ENCODE data around the gene IQCF5.
A peak's percentile ranks its signal among the peaks of the same experiment; 100 is the strongest.
"Not testable (repeated sequence)": the region's sequence is repeated elsewhere in the genome, so short reads cannot be mapped to it uniquely, and the experiment has no call there.

The IQCF5 gene

DNA sequence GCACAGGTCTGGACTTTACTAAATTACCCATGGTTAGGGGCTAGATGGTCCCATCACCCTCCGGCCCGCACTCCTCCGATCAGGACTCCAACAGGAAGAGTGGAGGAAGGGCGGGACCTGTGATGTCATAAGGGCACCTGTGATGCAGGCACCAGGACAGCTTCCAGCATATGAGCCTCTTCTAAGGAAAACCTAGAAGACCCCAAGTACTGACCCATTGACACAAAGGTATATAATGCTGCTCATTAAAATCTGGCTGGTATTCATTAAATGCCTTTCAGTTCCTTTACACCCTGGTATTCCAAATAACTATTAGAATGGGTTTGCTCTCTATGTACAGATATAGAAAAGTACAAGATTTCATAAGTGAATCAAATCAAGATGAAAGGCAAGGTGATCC lies at the start of gene IQCF5:
Gene IQCF5, minus strand, starts transcription at position 101 of the 400 bp plus-strand sequence. Its CDS starts 70 bp downstream, at position 31.
- DNase-seq: no peak

DNA sequence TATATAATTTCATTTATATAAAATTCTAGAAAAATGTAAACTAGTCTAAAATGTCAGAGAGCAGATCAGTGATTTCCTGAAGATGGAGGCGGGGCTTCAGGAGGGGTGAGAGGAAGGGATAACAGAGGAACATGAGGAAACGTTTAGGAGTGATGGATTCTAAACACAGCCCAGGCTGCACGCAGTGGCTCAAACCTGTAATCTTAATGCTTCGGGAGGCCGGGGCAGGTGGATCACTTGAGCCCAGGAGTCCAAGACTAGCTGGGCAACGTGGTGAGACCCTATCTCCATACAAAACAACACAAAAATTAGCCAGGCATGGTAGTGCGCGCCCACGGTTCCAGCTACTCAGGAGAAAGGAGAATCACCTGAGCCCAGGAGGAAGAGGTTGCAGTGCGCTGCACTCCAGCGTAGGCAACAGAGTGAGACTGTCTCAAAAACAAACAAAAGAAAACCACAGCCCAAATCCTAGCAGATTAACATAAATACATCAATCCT lies 45.7 kb upstream of the IQCF5 start:
- no peak for DNase-seq

DNA sequence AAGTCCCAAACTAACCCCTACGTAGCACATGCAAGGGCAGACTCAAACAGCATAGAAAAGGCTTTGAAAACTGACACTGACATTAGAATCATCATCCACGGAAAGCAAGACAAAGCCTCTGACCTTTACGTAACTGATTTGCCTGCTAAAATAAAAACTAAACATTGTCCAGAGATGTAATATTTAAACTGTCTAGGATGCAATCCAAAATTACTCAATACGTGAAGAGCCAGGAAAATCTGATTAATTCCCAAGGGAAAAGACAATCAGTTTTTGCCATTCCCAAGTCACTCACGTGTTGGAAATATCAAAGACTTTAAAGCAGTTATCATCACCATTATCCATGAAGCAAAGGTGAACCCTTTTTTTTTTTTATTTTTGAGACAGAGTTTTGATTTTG lies 41.0 kb upstream of the IQCF5 start:
- DNase-seq: no peak

DNA sequence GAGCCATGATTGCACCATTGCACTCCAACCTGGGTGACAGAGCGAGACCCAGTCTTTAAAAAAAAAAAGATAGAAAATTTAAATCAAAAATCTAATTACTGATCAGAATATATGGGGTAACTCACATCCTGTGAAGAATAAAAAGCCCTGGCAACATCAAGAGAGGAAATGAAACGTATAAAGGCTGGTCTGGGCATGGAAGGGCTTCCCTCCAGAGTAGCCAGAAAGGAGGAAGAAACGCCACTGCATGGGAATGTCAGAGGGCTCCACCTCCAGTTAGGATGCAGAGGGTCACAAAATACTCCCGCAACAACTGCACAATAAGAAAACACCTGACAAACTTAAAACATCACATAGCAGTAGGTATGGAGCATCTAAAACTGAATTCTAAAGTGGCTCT lies 32.6 kb upstream of the IQCF5 start:
- no peak for DNase-seq

DNA sequence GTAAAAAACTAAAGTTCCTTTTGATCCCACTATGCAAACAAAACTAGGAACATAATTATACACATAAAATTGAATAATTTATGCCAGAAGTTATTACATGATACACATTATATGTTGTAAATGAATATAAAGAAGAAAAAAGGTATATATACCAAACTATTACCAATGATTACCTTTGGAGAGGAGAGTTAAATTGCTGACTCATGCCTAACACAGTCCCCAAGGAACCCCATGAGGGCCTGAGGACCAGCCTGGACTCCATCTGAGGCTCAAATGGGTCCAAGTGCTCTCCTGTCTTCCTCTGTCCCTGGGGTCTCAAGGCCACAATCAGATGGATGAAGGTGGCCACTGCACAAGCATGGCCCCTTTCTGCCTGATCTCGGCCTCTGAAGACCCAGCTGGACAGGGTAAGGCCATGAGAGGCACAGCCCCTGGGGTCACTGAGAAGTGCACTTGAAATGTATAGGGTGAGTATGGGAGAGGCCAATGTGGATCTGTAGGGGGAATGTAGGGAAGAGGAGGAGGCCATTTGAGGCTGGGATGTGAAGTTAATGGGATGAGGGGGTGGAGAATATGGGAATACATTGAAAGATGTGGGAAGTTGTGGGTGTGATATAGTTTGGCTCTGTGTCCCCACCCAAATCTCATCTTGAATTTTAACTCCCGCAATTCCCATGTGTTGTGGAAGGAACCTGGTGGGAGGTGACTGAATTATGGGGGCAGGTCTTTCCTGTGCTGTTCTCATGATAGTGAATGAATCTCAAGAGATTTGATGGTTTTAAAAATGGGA lies 28.8 kb upstream of the IQCF5 start:
- DNase-seq: no peak

DNA sequence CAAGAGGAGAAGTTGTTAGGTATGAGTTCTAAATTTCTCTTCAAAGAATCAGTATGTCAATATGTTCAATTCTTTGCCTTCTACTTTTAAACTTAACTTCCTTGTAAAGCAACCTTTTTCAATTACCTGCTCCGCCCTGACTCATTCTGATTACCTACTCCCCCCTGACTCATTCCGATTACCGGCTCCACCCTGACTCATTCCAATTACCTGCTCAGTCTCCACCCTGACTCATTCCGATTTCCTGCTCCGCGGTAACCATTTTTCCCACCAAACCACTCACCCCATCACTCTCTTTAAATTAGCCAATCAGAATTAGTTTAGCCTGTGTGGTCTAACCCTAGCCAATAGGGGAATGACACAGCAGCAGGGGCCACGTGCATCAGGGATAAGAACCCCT lies 27.0 kb upstream of the IQCF5 start:
- DNase-seq: peak; percentile 60

DNA sequence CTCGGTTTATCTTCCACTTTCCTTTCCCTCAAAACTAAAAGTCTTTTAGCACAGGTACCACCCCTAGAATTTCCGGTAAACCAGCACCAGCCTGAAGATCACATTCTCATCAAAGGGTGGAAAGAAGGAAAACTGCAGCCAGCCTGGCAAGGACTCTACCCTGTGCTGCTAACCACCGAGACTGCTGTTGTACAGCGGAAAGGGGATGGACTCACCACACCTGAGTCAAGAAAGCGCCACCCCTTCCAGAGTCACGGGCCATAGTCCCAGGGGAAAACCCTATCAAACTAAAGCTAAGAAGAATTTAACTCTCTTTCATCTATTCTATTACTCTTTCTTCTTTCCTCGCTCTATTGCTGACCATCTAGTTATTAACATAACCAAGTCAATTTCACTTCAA lies 24.6 kb upstream of the IQCF5 start:
- not testable (repeated sequence) for DNase-seq

DNA sequence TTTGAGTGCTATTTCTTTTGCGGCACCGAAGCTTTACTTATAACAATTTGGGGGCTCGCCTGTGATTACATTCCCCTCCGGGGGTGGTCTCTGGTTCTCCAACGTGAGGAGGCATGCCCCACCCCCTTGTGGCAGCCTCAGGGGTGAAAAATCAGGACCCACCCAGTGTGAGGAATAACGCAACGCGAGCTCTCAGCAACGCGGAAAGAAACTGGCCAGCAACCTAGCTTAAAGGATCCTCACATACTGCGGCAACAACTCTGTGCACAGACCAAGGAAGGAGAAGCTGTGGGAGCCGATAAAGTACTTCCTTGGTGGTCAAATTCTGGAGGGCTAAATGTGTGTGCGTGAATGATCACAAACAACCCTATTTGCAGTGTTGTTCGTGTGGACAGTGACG lies 22.0 kb upstream of the IQCF5 start:
- DNase-seq: no peak

DNA sequence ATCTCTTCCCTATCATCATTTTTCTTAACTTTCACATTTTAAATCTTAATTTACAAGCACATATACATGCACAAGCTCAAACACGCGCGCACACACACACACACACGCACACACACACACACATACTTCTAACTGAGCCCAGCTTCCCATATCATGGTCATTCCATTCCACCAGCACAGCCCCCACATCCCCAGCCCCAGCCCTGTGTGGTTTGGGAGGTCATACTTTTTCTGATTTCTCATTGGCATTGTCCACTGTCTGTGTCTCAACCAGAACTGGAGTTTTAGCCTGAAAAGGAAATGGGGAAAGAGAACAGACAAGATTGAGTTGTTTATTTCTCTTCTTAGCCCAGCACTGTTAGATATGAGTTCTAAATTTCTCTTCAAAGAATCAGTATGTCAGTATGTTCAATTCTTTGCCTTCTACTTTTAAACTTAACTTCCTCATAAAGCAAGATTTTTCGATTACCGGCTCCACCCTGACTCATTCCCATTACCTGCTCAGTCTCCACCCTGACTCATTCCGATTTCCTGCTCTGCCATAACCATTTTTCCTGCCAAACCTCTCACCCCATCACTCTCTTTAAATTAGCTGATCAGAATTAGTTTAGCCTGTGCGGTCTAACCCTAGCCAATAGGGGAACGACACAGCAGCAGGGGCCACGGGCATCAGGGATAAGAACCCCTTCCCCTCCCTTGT lies 21.4 kb upstream of the IQCF5 start:
- DNase-seq: no peak

DNA sequence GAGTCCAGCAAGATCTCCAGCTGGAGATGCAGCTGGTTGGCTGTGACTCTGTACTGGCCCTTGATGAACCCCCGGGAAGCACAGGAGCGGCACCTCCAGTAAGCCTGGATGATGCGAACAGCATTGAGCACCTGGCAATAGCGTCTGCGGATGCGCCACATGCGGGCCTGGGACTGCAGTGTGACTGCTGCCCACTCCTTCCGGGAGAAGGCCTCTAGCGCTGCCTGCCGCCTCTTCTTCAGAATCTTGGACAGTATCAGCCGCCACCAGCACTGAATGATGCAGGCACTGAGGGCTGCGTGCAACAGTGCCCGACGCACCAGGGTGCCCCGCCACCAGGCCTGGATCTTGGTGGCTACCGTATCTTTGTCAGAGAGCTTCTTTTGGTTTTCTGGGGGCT lies 19.5 kb upstream of the IQCF5 start:
- no peak for DNase-seq

DNA sequence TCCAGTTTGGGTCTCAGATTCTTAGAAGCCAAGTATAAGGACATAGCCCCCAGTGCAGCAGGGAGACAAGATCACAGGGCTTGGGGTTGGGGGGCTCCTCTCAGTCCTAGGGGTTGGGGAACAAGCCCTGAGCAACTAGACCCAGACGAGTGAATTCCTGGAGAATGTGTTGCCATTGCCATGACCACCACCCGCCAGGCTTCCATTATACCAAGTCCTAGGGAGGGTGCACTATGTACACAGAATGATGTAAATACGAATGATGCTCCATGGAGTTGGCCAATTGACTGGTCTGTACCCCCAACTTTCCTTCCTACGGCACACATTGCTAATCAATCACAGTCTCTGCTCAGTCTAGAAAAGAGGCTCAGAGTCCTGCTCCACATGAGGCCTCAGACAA lies 19.0 kb upstream of the IQCF5 start:
- no peak for DNase-seq

DNA sequence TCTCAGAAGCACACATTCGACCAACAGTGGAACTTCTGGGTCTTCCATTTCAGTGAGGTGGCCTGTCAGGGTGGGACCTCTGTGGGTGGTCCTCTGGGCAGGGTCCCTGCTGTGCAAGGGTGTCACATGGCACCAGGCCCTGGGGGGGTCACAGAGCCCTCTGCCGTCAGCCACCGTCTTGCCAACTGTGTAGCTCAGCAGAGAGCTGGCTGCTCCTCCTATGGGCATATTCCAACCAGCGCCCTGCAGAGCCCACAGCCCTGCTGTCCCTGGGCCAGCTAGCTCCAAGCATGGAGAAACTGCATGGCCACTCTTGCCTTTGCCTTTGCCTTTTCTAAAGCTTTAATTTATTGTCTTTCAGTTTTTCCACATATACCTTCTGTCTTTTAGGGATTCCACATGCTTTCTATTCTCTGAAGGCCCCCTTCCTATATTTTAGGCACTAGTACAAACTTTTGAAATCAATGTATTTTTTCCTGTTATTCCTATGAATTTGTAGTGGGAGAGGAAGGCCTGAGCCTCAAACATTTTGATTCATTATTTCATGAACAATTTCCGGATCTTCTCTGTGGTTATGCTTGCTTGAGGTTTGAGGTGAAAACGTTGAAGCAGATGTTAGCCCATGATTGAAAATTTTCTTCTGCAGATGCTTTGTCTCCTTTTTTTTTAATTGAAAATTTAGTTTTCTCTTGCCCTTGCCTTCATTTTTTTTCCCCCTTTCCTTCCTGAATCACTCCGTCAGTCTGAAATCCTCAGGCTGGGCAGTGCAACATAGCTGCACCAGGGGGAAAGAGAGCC lies 16.0 kb upstream of the IQCF5 start:
- no peak for DNase-seq

DNA sequence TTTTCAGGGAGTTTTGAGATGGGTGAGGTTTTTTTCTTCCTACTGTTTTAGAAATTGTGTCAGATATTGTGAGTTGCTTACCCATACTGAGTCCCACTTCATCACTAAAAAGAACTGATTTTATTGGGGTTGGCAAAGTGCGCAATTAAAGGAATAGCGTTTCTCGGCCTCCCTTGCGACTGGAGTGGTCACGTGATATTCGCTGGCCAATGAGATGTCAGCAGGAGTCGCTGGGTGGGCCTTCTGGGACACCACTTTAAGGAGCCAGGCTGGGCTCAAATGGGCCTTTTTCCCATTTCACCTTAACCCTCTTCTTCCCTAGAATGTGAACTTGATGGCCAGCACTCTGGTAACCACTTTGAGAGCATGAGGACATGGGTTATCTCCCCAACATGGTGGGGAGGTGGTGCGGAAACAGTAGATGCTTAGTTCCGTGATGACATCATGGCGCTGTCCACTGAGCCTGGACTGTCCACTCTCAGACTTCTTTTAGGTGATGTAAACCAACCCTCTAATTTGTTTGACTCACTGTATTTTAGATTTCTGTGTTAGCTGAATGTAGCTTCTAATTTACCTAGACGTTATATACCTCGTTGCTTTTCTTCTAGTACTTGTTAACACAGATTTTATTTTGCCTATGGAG lies 13.2 kb upstream of the IQCF5 start:
- DNase-seq: no peak

DNA sequence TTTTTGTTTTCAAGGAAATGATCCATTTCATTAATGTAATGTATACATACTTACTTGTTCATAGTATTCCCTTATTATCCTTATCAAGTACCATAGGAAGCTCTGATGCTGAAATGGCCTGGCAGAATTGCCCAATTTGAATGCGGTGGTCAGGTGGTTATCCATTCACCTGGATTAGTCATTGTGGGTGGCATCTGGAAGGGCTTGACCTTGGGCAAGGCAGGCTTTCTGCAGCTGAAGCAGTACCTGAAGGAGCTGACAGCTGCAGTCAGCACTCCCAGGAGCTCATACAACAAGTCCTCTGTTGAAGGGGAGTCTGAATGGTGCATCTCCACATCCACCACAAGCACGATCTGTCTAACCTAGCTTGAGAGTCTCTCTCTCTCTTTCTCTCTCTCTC lies 12.2 kb upstream of the IQCF5 start:
- no peak for DNase-seq

DNA sequence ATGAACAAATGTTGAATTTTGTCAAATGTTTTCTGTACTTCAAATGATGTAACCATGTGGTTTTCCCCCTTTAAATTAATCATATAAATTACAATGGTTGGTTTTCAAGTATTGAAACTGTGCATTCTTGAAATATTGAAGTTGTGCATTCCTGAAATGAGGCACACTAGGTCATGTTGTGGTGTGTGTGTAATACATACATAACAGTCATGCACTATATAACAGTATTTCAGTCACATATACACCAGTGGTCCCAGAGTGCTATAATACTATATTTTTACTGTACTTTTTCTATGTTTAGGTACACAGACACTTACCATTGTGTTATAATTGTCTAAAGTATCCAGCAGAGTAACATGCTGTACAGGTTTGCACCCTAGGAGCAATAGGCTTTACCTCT lies 11.0 kb upstream of the IQCF5 start:
- no peak for DNase-seq

DNA sequence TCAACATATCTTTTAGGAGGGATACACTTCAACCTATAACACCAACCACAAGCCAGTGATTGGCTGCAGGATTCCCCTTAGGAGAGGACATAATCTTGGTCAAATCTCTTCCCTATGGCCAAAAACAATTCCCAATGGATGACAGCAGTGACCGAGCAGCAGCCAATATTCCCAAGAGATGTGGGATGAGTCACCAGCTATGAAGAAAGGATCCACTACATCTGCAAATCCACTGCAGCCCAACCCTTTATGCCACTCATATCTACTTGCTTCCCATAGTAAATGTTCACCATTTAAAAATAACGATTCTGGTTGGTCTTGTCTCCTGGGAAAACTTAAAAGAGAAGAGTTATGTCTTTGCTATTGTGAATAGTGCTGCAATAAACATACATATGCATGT lies 4.5 kb upstream of the IQCF5 start:
- no peak for DNase-seq

DNA sequence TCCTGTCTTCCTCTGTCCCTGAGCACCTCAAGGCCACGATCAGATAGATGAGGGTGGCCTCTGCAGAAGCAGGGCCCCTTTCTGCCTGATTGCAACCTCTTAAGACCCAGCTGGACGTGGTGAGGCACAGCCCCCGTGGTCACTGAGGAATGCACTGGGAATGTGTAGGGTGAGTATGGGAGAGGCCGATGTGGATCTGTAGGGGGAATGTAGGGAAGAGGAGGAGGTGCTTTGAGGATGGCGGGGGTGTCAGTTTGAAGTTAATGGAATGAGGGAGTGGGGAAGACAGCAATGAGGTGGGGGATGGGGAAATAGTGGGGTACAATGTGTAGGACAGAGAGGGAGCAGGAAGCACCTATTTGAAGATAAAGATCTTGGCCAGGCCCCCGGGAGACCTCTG lies 785 bp upstream of the IQCF5 start:
- no peak for DNase-seq

DNA sequence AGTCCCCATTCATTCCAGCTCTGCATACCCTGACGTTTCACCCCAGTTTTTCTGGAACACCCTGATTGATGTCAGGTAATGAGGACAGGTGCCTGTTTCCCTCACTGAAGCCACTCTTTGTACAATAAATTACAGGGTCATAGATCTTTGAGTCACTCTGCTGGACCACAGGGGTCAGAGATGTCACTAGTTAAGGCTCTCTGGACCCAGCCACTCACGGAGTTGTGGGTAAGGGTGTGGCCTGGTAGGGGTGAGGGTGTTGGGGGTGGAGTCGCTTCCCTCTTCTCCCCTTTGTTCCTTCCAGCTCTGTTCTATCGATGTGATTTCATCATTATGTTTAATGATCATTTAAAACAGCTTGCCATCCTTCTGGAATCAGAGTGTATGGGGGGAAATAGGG lies 512 bp downstream of the IQCF5 start:
- DNase-seq: no peak

DNA sequence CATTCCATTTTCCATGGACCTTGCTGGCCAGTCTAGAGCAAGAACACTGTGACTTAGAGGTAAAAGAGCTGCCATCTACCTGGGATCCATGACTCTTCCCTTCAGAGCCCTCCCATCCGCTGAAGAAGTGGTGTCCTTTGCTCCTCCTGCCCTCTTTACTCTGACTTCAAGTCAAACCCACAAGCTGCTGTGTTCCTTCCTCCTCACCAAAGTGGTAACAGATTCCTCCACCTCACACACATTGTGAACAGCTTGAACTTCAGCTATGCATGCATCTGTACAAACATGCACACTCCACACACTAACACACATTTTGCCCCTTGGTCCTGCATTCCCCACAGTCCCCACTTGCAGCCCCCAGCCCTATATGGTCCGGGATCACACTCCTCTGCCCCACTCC lies 990 bp downstream of the IQCF5 start:
- DNase-seq: no peak

DNA sequence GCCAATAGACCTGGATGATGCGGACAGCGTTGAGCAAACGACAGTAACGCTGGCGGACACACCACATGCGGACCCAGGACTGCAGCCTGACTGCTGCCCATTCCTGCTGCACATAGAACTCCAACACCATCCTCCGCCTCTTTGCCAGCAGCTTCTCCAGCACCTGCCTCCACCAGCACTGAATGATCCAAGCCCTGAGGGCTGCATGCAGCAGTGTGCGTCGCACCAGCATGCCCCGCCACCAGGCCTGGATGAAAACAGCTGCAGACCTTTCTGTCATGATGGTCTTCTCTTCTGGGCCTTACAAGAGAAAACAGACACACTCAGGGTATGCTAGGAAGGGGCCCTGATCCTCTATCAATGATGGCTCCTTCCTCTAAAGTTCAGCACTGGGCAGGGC lies 1.5 kb downstream of the IQCF5 start:
- no peak for DNase-seq

DNA sequence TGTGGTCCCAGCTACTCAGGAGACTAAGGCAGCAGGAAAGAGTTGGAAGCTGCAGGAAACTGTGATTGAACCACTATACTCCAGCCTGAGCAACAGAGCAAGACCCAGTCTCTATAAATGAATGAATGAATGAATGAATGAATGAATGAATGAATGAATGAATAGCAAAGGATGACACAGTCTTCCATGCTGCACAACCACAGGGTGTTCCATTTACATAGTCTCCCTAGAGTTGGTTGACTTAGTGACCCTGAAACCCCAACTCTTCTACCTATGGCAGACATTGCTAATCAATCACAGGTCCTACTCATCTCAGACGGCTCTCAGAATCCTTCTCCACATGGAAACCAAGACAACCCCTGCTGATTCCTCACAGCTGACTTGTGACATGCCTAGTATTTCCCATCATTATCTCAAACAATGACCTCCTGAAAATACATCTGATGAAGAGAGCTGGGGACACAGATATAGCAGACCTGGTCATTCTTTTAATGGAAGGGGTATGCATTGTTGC lies 2.1 kb downstream of the IQCF5 start:
- DNase-seq: no peak

DNA sequence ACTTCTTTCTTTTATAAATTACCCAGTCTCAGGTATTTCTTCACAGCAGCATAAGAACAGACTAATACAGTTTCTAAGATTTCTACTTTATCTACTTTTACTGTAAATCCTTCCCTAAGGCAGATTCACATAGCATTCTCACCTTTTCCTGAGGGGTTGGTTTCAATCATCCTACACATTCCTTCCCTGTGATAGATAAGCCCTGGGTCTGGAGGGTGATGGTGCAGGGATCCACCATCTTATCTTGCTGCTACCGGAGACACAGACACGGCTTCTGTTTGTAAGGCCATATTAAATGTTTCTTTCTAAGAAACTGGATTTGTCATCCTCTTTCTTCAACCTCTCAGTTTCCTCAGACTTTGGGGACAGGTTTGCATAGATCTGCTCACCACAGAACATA lies 6.1 kb downstream of the IQCF5 start:
- DNase-seq: peak; percentile 68

DNA sequence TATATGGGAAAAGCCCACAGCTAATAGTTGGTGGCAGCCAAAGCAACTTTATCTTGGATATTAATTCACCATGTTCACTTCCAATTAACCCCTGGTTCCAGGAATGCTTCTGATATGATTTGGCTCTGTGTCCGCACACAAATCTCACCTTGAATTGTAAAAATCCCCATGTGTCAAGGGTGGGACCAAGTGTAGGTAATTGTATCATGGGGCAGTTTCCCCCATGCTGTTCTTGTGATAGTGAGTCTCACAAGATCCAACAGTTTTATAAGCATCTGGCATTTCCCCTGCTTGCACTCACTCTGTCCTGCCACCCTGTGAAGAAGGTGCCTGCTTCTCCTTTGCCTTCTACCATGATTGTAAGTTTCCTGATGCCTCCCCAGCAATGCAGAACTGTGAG lies 6.5 kb downstream of the IQCF5 start:
- not testable (repeated sequence) for DNase-seq
